ENCODE data around the gene PLOD1.
"Not testable (repeated sequence)": the region's sequence is repeated elsewhere in the genome, so short reads cannot be mapped to it uniquely, and the experiment has no call there.

GRCh38 chr1:11912482-11913216, 21.9 kb upstream of the PLOD1 start:
- not testable (repeated sequence) for TF ChIP-seq CTCF (IDR thresholded peaks at IDR 0.05 in 4 of 5, conservative IDR thresholded peaks at IDR 0.05 in 1 of 5); POLR2A (IDR thresholded peaks at IDR 0.05)

Data from gastrocnemius medialis (tissue), 4 donors.